Thymus (tissue), 11 donors: ENCODE results near the gene MBD1. TPM values are rescaled to one million over a fixed set of nuclear protein-coding genes. Genes with fewer than 3 reads are reported as not detected.
A peak's percentile ranks its signal among the peaks of the same experiment; 100 is the strongest.
"Not testable (repeated sequence)": the region's sequence is repeated elsewhere in the genome, so short reads cannot be mapped to it uniquely, and the experiment has no call there.

Experiments
- DNase-seq, 9 donors: peaks; one replicate each; pipeline ENCODE4 v3.0.0-alpha.2; 2013; ENCODE audit warnings: low spot score in 9 of 9, low read depth in 6 of 9, missing footprints in 1 of 9
- H3K27ac ChIP-seq, 2 donors: one replicate each; pipeline ENCODE4 v1.5.1; 2013; ENCODE audit warnings: control low read depth in 1 of 2, low read depth in 1 of 2, low read length in 1 of 2, mild to moderate bottlenecking in 1 of 2, moderate library complexity in 1 of 2
- H3K27me3 ChIP-seq, 2 donors: one replicate each; pipeline ENCODE4 v1.5.1; 2013; ENCODE audit warnings: low read length in 1 of 2; ENCODE audit not compliant: control insufficient read depth in 2 of 2, insufficient read depth in 1 of 2
- H3K36me3 ChIP-seq, 2 donors: one replicate each; pipeline ENCODE4 v1.5.1; 2013; ENCODE audit warnings: low read length in 1 of 2, mild to moderate bottlenecking in 1 of 2, moderate library complexity in 1 of 2; ENCODE audit not compliant: control insufficient read depth in 2 of 2, insufficient read depth in 2 of 2
- H3K4me1 ChIP-seq, 2 donors: one replicate each; pipeline ENCODE4 v1.5.1; 2013; ENCODE audit warnings: low read length in 2 of 2; ENCODE audit not compliant: control insufficient read depth in 2 of 2, insufficient read depth in 2 of 2
- H3K4me3 ChIP-seq, 2 donors: one replicate each; pipeline ENCODE4 v1.5.1; 2013; ENCODE audit warnings: low read length in 2 of 2, control low read depth in 1 of 2, mild to moderate bottlenecking in 1 of 2
- H3K9me3 ChIP-seq, 2 donors: one replicate each; pipeline ENCODE4 v1.5.1; 2013; ENCODE audit warnings: low read length in 1 of 2, mild to moderate bottlenecking in 1 of 2; ENCODE audit not compliant: control insufficient read depth in 2 of 2, insufficient read depth in 1 of 2
- WGBS: extraction: QIAGEN DNeasy Blood & Tissue Kit; methylation state at CpG from one replicate; pipeline ENCODE4 v1.1.7; 2013; 5-methylcytosine and 5-hydroxymethylcytosine counted together
- polyA plus RNA-seq: library from polyadenylated mRNA; stranded (reverse); fragments of 200-250 nt; gene quantifications from one replicate; pipeline ENCODE4 v1.2.3, GENCODE V29; 2013
- total RNA-seq: library from RNA; stranded (reverse); fragments of 120-200 nt; gene quantifications from one replicate; pipeline ENCODE4 v1.2.4, GENCODE V29; 2013
- donor health status: healthy.

The MBD1 gene
- total and polyA plus RNA-seq, 2 donors = 37.3 to 48.9 TPM

- DNase-seq = peak; percentile 59 to 89 (median 75)
- no peaks in the 10 kb centered on the region for H3K9me3 ChIP-seq
- peak within 1 kb of the TSS in 1 of 2 donors; percentile 19 for H3K27ac ChIP-seq
- H3K4me3 ChIP-seq = peak within 1 kb of the TSS; percentile 56 to 60
- peaks cover 0 to 2% of the 10 kb centered on the region in 2 donors for H3K27me3 ChIP-seq
- WGBS = 1% methylated on average over 37 of the region's 37 CpGs
- H3K4me1 ChIP-seq = peaks cover 10 to 13% of the 10 kb centered on the region in 2 donors
- H3K36me3 ChIP-seq = peaks cover 22% of the 10 kb centered on the region in 2 donors
These were observed 15.0 kb downstream of the MBD1 start, which contains the start of gene CFAP53 for GRCh38 chr18:50266248-50266704. TSS of gene CFAP53 (minus strand) at chr18:50266495. CDS start at chr18:50266404, 91 bp downstream.

DNA sequence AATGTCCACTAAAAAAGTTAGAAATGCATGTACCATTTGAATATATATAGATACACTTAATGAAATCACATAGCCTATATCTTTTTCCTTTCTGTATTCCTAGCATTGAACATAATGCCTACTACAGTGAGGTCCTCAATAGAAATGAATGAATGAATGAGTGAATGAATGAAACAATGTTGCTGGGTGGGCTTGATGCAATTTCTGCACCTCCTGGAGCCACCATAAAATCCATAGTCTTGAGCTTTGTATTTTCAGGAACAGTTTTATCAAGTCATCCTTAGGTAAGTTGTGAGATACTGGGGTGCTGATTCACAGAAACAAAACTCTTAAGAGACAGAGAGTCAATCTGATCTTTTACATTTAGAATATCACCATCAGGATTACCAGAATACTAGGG lies 18.3 kb downstream of the MBD1 start:
- no peak for DNase-seq
- Histone ChIP-seq H3K27me3 (no peaks in the 10 kb centered on the region), H3K4me1 (peaks cover 7% of the 10 kb centered on the region in 2 donors), H3K36me3 (no peaks in the 10 kb centered on the region), H3K9me3 (no peaks in the 10 kb centered on the region), H3K4me3 (no peak overlapping the region), H3K27ac (no peak overlapping the region)

- Histone ChIP-seq H3K27me3 (no peaks in the 10 kb centered on the region), H3K4me3 (no peak overlapping the region), H3K27ac (no peak overlapping the region), H3K36me3 (no peaks in the 10 kb centered on the region), H3K9me3 (no peaks in the 10 kb centered on the region), H3K4me1 (no peaks in the 10 kb centered on the region)
- 94% methylated on average over 3 of the region's 3 CpGs for WGBS
- no peak for DNase-seq
These were observed 30.4 kb downstream of the MBD1 start for GRCh38 chr18:50250935-50251334.

- Histone ChIP-seq H3K27me3 (no peaks in the 10 kb centered on the region), H3K9me3 (no peaks in the 10 kb centered on the region), H3K36me3 (no peaks in the 10 kb centered on the region), H3K4me3 (no peak overlapping the region), H3K4me1 (no peaks in the 10 kb centered on the region), H3K27ac (no peak overlapping the region)
- DNase-seq = no peak
These were observed 31.7 kb downstream of the MBD1 start for GRCh38 chr18:50249576-50249975.

DNA sequence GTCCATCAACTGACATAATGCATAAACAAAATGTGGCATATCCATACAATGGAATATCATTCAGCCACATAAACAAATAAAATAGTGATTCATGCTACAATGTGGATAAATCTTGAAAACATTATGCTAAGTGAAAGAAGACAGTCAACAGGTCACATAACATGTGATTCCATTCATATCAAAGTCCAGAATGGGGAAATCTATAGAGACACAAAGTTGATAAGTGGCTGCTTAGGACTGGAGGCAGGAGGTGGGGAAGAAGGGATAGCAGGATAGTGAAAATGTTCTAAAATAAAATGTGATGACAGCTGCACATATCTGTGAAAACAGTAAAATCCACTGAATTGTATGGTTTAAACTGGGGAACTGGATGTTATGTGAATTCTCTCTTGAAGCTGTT lies 33.8 kb downstream of the MBD1 start:
- no peak overlapping the region for H3K4me3 ChIP-seq
- H3K36me3 ChIP-seq = no peaks in the 10 kb centered on the region
- no peak overlapping the region for H3K27ac ChIP-seq
- no peaks in the 10 kb centered on the region for H3K27me3 ChIP-seq
- DNase-seq = no peak
- no peaks in the 10 kb centered on the region for H3K4me1 ChIP-seq
- no peaks in the 10 kb centered on the region for H3K9me3 ChIP-seq

GRCh38 chr18:50241768-50242167 lies 39.6 kb downstream of the MBD1 start:
- not testable (repeated sequence) for H3K27me3 ChIP-seq, H3K4me3 ChIP-seq, DNase-seq, H3K27ac ChIP-seq, H3K9me3 ChIP-seq, H3K4me1 ChIP-seq, H3K36me3 ChIP-seq
- WGBS = 96% methylated on average over 8 of the region's 8 CpGs

- H3K9me3 ChIP-seq = no peaks in the 10 kb centered on the region
- WGBS = 93% methylated on average over 3 of the region's 3 CpGs
- DNase-seq = no peak
- H3K27me3 ChIP-seq = no peaks in the 10 kb centered on the region
- no peaks in the 10 kb centered on the region for H3K36me3 ChIP-seq
- no peaks in the 10 kb centered on the region for H3K4me1 ChIP-seq
- H3K27ac ChIP-seq = no peak overlapping the region
- H3K4me3 ChIP-seq = no peak overlapping the region
These were observed 41.2 kb downstream of the MBD1 start for GRCh38 chr18:50240080-50240563.

GRCh38 chr18:50232419-50232818 lies 48.9 kb downstream of the MBD1 start:
- H3K27ac ChIP-seq = no peak overlapping the region
- no peaks in the 10 kb centered on the region for H3K36me3 ChIP-seq
- WGBS = 78% methylated on average over 2 of the region's 2 CpGs
- H3K4me3 ChIP-seq = no peak overlapping the region
- H3K9me3 ChIP-seq = no peaks in the 10 kb centered on the region
- H3K4me1 ChIP-seq = no peaks in the 10 kb centered on the region
- DNase-seq = no peak
- peaks cover 0 to 4% of the 10 kb centered on the region in 2 donors for H3K27me3 ChIP-seq

DNA sequence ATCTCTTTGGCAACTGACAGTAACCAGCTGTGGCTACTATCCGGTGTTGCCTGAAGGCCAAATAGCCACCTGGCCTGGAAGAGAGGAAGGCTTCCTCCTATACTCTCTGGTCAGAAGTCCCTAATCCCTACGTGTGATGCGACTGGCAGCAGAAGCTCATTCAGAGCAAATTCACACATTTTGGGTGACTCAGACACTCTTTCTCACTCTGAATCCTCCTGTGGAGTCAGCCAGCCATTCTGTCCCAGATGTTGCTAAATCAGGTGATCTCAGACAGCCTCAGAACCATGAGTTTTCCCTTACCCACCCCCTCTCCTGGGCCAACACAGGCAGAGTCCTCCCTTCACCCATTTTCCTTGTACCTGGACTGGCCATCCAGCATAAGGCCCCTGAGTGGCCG lies 49.7 kb downstream of the MBD1 start:
- no peaks in the 10 kb centered on the region for H3K9me3 ChIP-seq
- DNase-seq = no peak
- no peaks in the 10 kb centered on the region for H3K4me1 ChIP-seq
- peaks cover 0 to 4% of the 10 kb centered on the region in 2 donors for H3K27me3 ChIP-seq
- H3K27ac ChIP-seq = no peak overlapping the region
- H3K4me3 ChIP-seq = no peak overlapping the region
- WGBS = 92% methylated on average over 4 of the region's 4 CpGs
- H3K36me3 ChIP-seq = no peaks in the 10 kb centered on the region

DNA sequence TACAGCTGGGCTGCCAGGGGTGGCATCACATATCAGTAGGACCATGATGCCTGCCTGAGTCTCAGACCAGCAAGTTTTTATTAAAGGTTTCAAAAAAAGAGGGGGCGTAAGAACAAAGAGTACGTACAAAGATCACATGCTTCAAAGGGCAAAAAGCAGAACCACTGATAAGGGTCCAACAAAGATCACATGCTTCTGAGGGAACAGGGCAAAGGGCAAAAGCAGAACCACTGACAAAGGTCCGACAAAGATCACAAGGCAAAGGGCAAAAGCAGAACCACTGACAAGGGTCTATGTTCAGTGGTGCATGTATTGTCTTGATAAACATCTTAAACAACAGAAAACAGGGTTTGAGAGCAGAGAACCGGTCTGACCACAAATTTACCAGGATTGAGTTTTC lies 61.1 kb downstream of the MBD1 start:
- H3K27ac ChIP-seq, H3K9me3 ChIP-seq, H3K27me3 ChIP-seq, H3K4me1 ChIP-seq, DNase-seq, H3K36me3 ChIP-seq, H3K4me3 ChIP-seq: not testable (repeated sequence)
- 96% methylated on average over 4 of the region's 4 CpGs for WGBS
